Stimulated activated CD8-positive, alpha-beta memory T cell treated with anti-CD3 and anti-CD28 coated beads, Interleukin-2, amount 100 ng/mL, for 48 hours (primary cell): ENCODE results near the gene CDR2.
A peak's percentile ranks its signal among the peaks of the same experiment; 100 is the strongest.
"Not testable (repeated sequence)": the region's sequence is repeated elsewhere in the genome, so short reads cannot be mapped to it uniquely, and the experiment has no call there.

Experiments
- DNase-seq, 2 donors: peaks; one replicate each; pipeline ENCODE4 v3.0.0-alpha.2; 2020; ENCODE audit warnings: low read depth in 2 of 2

CDR2 gene

GRCh38 chr16:22307838-22308237 is 66.6 kb downstream of the CDR2 start:
- no peak for DNase-seq

GRCh38 chr16:22306788-22307187 is 67.6 kb downstream of the CDR2 start:
- no peak for DNase-seq

GRCh38 chr16:22304411-22304810 is 70.0 kb downstream of the CDR2 start:
- DNase-seq, result no peak

- DNase-seq, result no peak
These were observed 71.5 kb downstream of the CDR2 start for GRCh38 chr16:22302776-22303363.

- not testable (repeated sequence) for DNase-seq
These were observed 73.0 kb downstream of the CDR2 start for GRCh38 chr16:22301423-22301822.

GRCh38 chr16:22300427-22301071 is 73.9 kb downstream of the CDR2 start:
- DNase-seq, result peak; percentile 16 to 28

- DNase-seq, result no peak
These were observed 75.4 kb downstream of the CDR2 start for GRCh38 chr16:22299036-22299435.

- peak; percentile 28 to 47 for DNase-seq
These were observed 76.3 kb downstream of the CDR2 start for GRCh38 chr16:22297871-22298733.

GRCh38 chr16:22297114-22297870 is 77.1 kb downstream of the CDR2 start, which contains the start of gene POLR3E:
Gene POLR3E, plus strand, starts transcription at chr16:22297409. Its CDS starts 5,560 bp downstream, at chr16:22302969.
- DNase-seq, result peak; percentile 99 to 100

- no peak for DNase-seq
These were observed 78.0 kb downstream of the CDR2 start for GRCh38 chr16:22296225-22297113.
